Activated T-cell treated with anti-CD3 and anti-CD28 coated beads, Interleukin-2, amount 50 U/mL, for 4 hours (primary cell): ENCODE data around the gene HCFC2. TPM values are rescaled to one million over a fixed set of nuclear protein-coding genes. Genes with fewer than 3 reads are reported as not detected.
A peak's percentile ranks its signal among the peaks of the same experiment; 100 is the strongest.
"Not testable (repeated sequence)": the region's sequence is repeated elsewhere in the genome, so short reads cannot be mapped to it uniquely, and the experiment has no call there.

Experiments used
- ATAC-seq, 2 donors: fragments of 200-7000 bp; cut with Tn5 transposase; one replicate each; pipeline ENCODE4 v1.10.0; 2021
- DNase-seq: peaks from one replicate; pipeline ENCODE4 v3.0.0-alpha.2; 2020
- H3K27me3 Mint-ChIP-seq: one replicate; pipeline ENCODE4 v1.8.0; 2021; ENCODE audit warnings: low read depth, mixed read lengths
- H3K36me3 Mint-ChIP-seq: one replicate; pipeline ENCODE4 v1.8.0; 2022; ENCODE audit warnings: mixed read lengths; ENCODE audit not compliant: insufficient read depth
- H3K4me1 Mint-ChIP-seq: one replicate; pipeline ENCODE4 v1.8.0; 2021; ENCODE audit warnings: low read depth, mixed read lengths
- H3K4me3 Mint-ChIP-seq: one replicate; pipeline ENCODE4 v1.8.0; 2021; ENCODE audit warnings: mild to moderate bottlenecking, moderate library complexity, mixed read lengths
- H3K9me3 Mint-ChIP-seq: one replicate; pipeline ENCODE4 v1.8.0; 2021; ENCODE audit warnings: mixed read lengths
- total RNA-seq, 3 donors: library from RNA; stranded (reverse); gene quantifications; one replicate each; pipeline ENCODE4 v1.2.1, GENCODE V29; 2021

Gene HCFC2
- 1 to 10 TPM; 7.5 to 8.0 (median 7.6) TPM for total RNA-seq

DNA sequence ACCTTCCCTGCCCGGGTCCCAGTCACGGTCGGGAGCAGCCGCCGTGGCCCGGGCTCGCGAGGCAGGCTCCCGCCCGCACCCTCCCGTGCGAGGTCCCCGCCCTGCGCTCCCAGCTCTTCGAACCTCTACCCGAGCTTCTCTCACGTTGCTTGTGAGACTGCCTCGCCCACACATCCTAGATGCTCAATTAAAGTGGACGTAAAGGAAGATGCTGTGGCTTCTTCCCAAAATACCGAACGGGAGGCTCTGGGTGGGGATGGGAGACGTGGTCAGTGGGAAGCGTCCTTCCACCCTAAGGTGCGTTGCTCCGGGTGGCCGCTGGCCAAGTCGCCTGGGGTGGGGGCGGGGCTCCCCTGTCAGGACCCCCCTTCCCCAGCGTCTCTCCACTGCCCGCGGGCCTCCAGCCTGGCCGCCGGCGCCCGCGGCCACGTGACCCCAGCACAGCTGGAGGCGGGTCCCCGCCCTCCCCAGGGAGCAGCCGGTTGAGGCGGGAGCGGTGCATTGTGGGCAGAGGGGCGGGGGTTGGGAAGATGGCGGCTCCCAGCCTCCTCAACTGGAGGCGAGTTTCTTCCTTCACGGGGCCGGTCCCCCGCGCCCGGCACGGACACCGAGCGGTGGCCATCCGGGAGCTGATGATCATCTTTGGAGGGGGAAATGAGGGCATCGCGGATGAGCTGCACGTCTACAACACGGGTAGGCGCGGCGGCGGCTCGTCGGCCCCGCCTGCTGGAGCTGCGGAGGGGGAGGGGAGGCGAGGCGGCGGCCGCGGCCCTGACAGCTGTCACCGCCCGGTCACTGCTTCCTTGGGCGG lies at the start of gene HCFC2:
TSS of gene HCFC2 (plus strand) at position 501 of the 811 bp plus-strand sequence. CDS start at position 531, 30 bp downstream.
- peaks cover 13% of the 10 kb centered on the region for H3K27me3 Mint-ChIP-seq
- peak within 1 kb of the TSS; percentile 97 for H3K4me3 Mint-ChIP-seq
- peaks cover 5% of the 10 kb centered on the region for H3K36me3 Mint-ChIP-seq
- peak; percentile 84 for DNase-seq
- ATAC-seq: peak; percentile 95 to 96
- H3K4me1 Mint-ChIP-seq: peaks cover 24% of the 10 kb centered on the region
- H3K9me3 Mint-ChIP-seq: no peaks in the 10 kb centered on the region

DNA sequence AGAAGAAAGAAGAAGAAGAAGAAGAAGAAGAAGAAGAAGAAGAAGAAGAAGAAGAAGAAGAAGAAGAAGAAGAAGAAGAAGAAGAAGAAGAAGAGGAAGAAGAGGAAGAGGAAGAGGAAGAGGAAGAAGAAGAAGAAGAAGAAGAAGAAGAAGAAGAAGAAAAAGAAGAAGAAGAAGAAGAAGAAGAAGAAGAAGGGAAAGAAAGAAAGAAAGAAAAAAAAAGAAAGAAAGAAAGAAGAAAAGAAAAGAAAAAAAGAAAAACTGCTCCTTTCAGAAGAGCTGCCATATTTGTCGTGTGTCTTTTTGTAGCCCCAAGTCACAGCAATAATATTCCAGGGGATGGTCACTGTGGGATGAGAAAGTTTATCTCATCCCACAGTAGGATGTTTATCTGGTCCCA lies 42.5 kb upstream of the HCFC2 start:
- DNase-seq, H3K36me3 Mint-ChIP-seq, H3K9me3 Mint-ChIP-seq, ATAC-seq, H3K4me1 Mint-ChIP-seq, H3K4me3 Mint-ChIP-seq: not testable (repeated sequence)
- peaks cover 21% of the 10 kb centered on the region for H3K27me3 Mint-ChIP-seq

DNA sequence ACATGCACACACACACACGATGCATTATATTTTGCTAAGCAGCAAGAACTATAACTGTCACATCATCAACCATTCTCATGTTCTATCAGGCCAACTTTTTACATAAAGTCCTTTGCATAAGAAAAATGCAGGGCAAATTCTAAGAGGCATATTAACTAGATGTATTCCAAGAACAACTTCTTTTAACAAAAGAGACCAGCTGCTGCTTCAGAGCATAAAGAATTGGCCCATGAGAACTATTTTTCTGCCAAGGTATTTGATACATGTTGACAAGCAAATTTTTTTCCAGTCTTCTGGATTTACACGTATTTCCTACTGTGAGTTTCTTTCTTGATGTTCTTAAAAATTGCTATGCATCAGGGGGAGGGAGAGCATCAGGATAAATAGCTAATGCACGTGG lies 41.5 kb upstream of the HCFC2 start:
- DNase-seq (no peak), ATAC-seq (no peak)
- no peaks in the 10 kb centered on the region for H3K9me3 Mint-ChIP-seq

DNA sequence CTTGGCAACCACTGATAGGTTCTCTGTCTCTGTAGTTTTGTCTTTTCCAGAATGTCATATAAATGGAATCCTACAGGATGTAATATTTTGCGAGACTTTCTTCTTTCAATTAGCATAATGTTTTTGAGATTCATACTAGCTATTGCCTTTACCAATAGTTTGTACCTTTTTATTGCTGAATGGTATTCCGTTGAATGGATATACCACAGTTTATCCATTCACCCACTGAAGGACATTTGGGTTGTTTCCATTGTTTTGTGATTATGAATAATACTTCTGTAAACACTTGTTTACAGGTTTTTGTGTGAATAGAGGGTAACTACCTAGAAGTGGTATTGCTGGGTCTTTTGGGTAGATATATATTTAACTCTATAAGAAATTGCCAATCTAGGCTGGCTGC lies 40.6 kb upstream of the HCFC2 start:
- no peak for DNase-seq
- Mint-ChIP-seq H3K27me3 (peaks cover 21% of the 10 kb centered on the region), H3K4me3 (no peak overlapping the region), H3K36me3 (no peaks in the 10 kb centered on the region), H3K4me1 (no peaks in the 10 kb centered on the region), H3K9me3 (no peaks in the 10 kb centered on the region)
- no peak for ATAC-seq

More for the DNA sequence above, 41.5 kb upstream of the HCFC2 start:
- peaks cover 21% of the 10 kb centered on the region for H3K27me3 Mint-ChIP-seq
- no peaks in the 10 kb centered on the region for H3K36me3 Mint-ChIP-seq
- no peak overlapping the region for H3K4me3 Mint-ChIP-seq
- no peaks in the 10 kb centered on the region for H3K4me1 Mint-ChIP-seq

DNA sequence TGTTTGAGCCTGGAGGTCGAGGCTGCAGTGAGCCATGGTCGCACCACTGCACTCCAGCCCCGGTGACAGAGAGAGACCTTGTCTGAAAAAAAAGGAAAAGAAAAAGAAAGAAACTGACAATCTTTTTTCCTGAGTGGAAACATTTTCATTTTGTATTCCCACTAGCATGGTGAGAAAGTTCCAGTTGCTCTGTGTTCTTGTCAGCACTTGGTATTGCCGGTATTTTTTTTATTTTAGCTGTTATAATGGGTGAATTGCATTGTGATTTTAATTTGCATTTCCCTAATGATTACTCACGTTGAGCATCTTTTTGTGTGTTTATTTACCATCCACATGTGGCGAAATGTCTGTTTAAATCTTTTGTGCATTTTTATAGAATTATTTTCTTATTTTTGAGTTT lies 40.0 kb upstream of the HCFC2 start:
- no peaks in the 10 kb centered on the region for H3K9me3 Mint-ChIP-seq
- no peak for DNase-seq
- ATAC-seq: no peak
- peaks cover 19% of the 10 kb centered on the region for H3K27me3 Mint-ChIP-seq
- H3K4me3 Mint-ChIP-seq: no peak overlapping the region
- H3K36me3 Mint-ChIP-seq: no peaks in the 10 kb centered on the region
- H3K4me1 Mint-ChIP-seq: no peaks in the 10 kb centered on the region

DNA sequence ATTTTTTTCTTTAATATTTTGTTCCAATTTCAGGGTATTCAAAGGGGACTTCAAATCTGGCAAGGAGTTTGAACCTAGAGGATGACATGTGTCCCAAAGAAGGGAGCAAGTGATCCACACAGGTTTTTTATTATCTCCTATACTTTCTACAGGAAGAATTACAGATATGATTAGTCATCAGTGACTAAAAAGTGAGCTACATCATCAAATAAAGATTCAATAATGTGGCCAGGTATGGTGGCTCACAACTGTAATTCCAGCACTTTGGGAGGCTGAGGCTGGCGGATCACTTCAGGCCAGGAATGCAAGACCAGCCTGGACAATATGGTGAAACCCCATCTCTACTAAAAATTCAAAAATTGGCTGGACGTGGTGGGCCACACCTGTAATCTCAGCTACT lies 38.6 kb upstream of the HCFC2 start:
- no peak for ATAC-seq
- Mint-ChIP-seq H3K27me3 (peaks cover 16% of the 10 kb centered on the region), H3K9me3 (no peaks in the 10 kb centered on the region)

DNA sequence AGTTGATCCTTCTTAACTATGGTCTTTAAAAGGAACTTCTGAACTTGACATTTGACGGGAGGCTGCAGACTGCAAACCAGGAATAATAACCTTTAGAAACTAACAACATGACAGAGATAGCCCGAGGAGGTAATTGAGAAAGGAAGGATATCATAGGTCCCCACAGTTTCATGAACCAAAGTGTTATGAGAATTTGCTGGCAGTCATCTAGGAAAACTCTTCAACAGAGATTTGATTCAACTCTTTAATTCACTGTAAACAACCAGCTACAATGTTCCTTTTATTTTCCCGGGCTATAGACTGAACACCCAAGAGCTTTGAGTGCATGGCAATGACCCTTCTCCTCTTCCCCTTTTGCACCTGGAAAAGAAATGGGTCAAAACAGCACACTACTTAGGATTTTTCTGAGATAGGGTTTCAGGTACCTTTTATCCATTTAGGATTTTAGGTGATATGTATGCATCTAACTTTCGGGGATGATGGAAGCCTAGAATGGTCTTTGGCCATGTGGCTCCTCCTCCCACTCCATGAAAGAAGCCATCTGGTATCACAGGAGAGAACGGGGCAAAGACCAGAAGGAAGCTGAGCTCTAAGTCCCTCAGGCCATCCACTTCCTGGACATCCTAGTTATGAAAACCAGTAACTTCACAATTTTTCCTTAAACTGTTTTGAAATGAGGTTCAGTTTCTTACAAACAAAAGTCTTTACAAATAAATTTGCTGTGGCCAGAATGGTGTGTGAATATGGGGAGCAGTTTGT lies 37.3 kb upstream of the HCFC2 start:
- no peaks in the 10 kb centered on the region for H3K36me3 Mint-ChIP-seq
- no peaks in the 10 kb centered on the region for H3K4me1 Mint-ChIP-seq
- H3K27me3 Mint-ChIP-seq: peaks cover 9% of the 10 kb centered on the region
- no peaks in the 10 kb centered on the region for H3K9me3 Mint-ChIP-seq
- no peak overlapping the region for H3K4me3 Mint-ChIP-seq
- ATAC-seq: no peak
- DNase-seq: no peak

More for the DNA sequence above, 38.6 kb upstream of the HCFC2 start:
- Mint-ChIP-seq H3K4me1 (no peaks in the 10 kb centered on the region), H3K36me3 (no peaks in the 10 kb centered on the region), H3K4me3 (no peak overlapping the region)
- no peak for DNase-seq

DNA sequence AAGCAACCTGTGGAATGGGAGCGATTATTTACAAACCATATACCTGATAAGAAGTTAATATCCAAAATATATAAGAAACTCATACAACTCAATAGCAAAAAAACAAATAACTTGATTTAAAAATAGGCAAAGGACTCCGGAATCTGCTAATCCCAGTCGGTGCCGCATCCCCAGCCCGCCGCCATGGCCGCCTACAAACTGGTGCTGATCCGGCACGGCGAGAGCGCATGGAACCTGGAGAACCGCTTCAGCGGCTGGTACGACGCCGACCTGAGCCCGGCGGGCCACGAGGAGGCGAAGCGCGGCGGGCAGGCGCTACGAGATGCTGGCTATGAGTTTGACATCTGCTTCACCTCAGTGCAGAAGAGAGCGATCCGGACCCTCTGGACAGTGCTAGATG lies 33.7 kb upstream of the HCFC2 start:
- not testable (repeated sequence) for H3K9me3 Mint-ChIP-seq, H3K36me3 Mint-ChIP-seq, H3K4me1 Mint-ChIP-seq, DNase-seq, H3K4me3 Mint-ChIP-seq
- peaks cover 18% of the 10 kb centered on the region for H3K27me3 Mint-ChIP-seq
- peak in 1 of 2 donors; percentile 34 for ATAC-seq

DNA sequence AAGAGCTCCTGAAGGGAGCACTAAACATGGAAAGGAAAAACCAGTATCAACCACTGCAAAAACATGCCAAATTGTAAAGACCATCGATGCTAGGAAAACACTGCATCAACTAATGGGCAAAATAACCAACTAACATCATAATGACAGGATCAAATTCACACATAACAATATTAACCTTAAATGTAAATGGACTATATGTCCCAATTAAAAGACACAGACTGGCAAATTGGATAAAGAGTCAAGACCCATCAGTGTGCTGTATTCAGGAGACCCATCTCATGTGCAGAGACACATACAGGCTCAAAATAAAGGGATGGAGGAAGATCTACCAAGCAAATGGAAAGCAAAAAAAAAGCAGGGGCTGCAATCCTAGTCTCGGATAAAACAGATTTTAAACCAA lies 28.2 kb upstream of the HCFC2 start:
- not testable (repeated sequence) for DNase-seq, H3K36me3 Mint-ChIP-seq, H3K4me1 Mint-ChIP-seq, ATAC-seq, H3K4me3 Mint-ChIP-seq, H3K9me3 Mint-ChIP-seq
- peaks cover 20% of the 10 kb centered on the region for H3K27me3 Mint-ChIP-seq

DNA sequence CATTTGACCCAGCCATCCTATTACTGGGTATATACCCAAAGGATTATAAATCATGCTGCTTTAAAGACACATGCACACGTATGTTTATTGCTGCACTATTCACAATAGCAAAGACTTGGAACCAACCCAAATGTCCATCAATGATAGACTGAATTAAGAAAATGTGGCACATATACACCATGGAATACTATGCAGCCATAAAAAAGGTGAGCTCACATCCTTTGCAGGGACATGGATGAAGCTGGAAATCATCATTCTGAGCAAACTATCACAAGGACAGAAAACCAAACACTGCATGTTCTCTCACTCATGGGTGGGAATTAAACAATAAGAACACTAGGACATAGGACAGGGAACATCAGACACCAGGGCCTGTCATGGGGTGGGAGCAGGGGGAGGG lies 24.6 kb upstream of the HCFC2 start:
- not testable (repeated sequence) for H3K4me1 Mint-ChIP-seq, H3K9me3 Mint-ChIP-seq, ATAC-seq, H3K27me3 Mint-ChIP-seq, DNase-seq, H3K4me3 Mint-ChIP-seq, H3K36me3 Mint-ChIP-seq

DNA sequence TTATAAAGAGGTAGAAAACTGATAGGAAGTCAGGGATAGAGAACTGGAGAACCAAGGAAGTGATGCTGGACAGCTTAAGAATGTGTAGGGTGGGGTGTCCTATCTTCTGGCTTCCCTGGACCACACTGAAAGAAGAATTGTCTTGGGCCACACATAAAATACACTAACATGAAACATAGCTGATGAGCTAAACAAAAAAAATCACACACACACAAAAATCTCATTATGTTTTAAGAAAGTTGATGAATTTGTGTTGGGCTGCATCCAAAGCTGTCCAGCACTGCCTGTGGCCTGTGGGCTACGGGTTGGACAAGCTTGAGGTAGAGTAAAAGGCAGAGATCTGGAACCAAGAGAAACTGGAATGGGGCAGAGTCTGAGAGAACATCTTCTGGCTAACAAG lies 21.8 kb upstream of the HCFC2 start:
- DNase-seq: no peak
- ATAC-seq: no peak
- H3K27me3 Mint-ChIP-seq: peaks cover 3% of the 10 kb centered on the region
- no peaks in the 10 kb centered on the region for H3K36me3 Mint-ChIP-seq
- no peaks in the 10 kb centered on the region for H3K9me3 Mint-ChIP-seq
- no peak overlapping the region for H3K4me3 Mint-ChIP-seq
- H3K4me1 Mint-ChIP-seq: no peaks in the 10 kb centered on the region

DNA sequence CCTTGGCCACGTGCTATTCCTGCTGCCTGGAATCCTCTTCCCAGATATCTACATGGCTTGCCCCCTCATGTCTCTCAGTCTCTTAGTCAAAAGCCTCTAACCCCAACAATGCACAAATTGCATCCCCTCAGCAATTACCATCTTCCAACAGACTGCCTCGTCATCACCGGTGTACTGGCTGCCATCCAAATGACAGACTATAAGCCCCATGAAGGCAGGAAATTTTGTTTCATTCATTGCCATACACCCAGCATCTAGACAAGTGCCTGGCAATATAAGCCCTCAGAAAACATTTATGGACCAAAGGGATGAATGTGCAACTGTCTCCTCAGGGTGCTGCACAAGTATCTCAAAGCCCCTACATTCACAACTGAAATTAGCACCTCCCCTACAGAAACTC lies 20.2 kb upstream of the HCFC2 start:
- Mint-ChIP-seq H3K27me3 (peaks cover 4% of the 10 kb centered on the region), H3K4me1 (no peaks in the 10 kb centered on the region), H3K4me3 (no peak overlapping the region), H3K9me3 (no peaks in the 10 kb centered on the region), H3K36me3 (no peaks in the 10 kb centered on the region)
- DNase-seq (no peak), ATAC-seq (no peak)

DNA sequence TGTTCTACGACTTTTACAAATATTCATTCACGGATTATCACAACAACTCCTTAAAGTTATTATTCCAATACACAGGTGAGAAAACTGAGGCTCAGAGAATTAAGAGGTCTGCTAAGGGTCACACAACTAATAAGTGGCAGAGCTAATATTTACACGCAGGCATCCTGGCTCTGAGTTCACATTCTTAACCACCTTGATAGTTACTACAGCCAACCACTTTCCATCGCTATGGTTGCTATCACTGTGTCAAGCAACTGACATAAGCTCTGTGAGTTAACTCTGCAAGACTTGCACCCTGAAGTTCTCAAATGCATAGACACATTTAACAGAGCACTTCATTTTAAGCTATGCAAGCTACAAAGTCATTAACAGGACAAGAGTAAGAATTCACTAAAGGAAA lies 18.0 kb upstream of the HCFC2 start:
- no peak overlapping the region for H3K4me3 Mint-ChIP-seq
- H3K9me3 Mint-ChIP-seq: no peaks in the 10 kb centered on the region
- peaks cover 5% of the 10 kb centered on the region for H3K4me1 Mint-ChIP-seq
- DNase-seq (no peak), ATAC-seq (no peak)
- H3K36me3 Mint-ChIP-seq: no peaks in the 10 kb centered on the region
- H3K27me3 Mint-ChIP-seq: peaks cover 20% of the 10 kb centered on the region

DNA sequence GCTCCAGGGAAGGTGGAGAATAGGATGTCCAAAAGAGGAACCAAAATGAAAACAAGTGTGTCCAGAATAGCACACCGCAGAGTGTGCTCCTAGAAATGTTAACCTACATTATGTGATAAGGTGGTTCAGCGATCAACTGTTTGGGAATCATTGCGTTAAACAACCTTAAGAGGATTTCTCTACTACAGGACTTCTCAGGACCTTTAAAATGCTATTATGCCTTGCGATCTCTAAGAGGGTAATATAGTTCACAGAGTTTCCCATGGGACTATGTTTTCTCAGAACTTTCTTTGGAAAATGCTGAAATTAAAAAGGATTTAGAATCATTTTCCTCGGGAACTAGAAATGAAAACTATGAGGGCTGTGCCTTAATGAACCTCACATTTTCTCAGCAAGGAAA lies 16.2 kb upstream of the HCFC2 start:
- peaks cover 5% of the 10 kb centered on the region for H3K4me1 Mint-ChIP-seq
- no peak overlapping the region for H3K4me3 Mint-ChIP-seq
- ATAC-seq (no peak), DNase-seq (no peak)
- peaks cover 31% of the 10 kb centered on the region for H3K27me3 Mint-ChIP-seq
- H3K36me3 Mint-ChIP-seq: no peaks in the 10 kb centered on the region
- H3K9me3 Mint-ChIP-seq: no peaks in the 10 kb centered on the region

DNA sequence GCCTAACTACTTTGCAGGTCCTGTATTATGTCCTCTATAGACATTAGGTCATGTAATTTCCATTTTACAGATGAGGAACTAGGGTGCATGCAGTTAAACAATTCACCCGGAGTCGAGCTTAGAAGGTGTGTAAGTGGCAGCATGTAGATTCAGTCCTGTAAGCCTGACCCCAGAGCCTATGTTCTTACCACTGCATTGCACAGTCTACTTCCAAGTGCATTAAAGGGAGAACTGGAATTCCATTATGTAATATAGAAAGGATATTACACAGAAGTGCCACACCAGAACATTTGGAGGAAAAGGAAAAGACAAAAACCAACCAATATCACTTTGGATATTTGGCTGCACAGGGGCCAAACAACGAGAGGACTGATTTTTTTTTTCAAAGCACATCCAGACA lies 15.5 kb upstream of the HCFC2 start:
- Mint-ChIP-seq H3K36me3 (no peaks in the 10 kb centered on the region), H3K4me3 (no peak overlapping the region), H3K9me3 (no peaks in the 10 kb centered on the region), H3K27me3 (peaks cover 34% of the 10 kb centered on the region), H3K4me1 (peaks cover 5% of the 10 kb centered on the region)
- no peak for ATAC-seq
- no peak for DNase-seq
